Smooth muscle cell of the umbilical artery (primary cell): Measurements from ENCODE around the gene ZNF417. TPM values are rescaled to one million over a fixed set of nuclear protein-coding genes. Genes with fewer than 3 reads are reported as not detected.

Source experiments
- total RNA-seq: library from RNA; depleted of rRNA; stranded (reverse); fragments of >200 nt; gene quantifications from 2 replicates; pipeline ENCODE4 v1.2.3, GENCODE V29; 2014

Gene ZNF417
- total RNA-seq = 23.2 and 23.4 TPM in 2 replicates

GRCh38 chr19:57916168-57916995 lies at the start of gene ZNF417:
Gene ZNF417 (minus strand): TSS chr19:57916592. CDS start chr19:57916411, 181 bp downstream.

GRCh38 chr19:57947419-57948134 lies 31.2 kb upstream of the ZNF417 start, which contains the start of gene ZNF256:
Gene ZNF256 (minus strand): TSS chr19:57947706. CDS start chr19:57947474, 232 bp downstream.

GRCh38 chr19:57934820-57935665 lies 18.7 kb upstream of the ZNF417 start, which contains the start of gene ZNF418:
Gene ZNF418 (minus strand): TSS chr19:57935402. CDS start chr19:57933822, 1,580 bp downstream.

GRCh38 chr19:57888560-57889231 lies 27.7 kb downstream of the ZNF417 start, which contains the start of gene ZNF814:
Gene ZNF814 (minus strand): TSS chr19:57889037. CDS start chr19:57888802, 235 bp downstream.

Other genes starting within 250 kb of the ZNF417 start
- gene ZSCAN4, start 247.7 kb downstream of the ZNF417 start, total RNA-seq = 0.37 TPM in 1 of 2 replicates, not detected in the other
- 3.6 and 5.3 TPM in 2 replicates for gene ZNF551, start 234.6 kb downstream of the ZNF417 start, total RNA-seq
- 4.2 and 4.9 TPM in 2 replicates for gene ZNF154, start 207.4 kb downstream of the ZNF417 start, total RNA-seq
- gene ZNF671, start 189.0 kb downstream of the ZNF417 start, total RNA-seq = 7.4 and 8.6 TPM in 2 replicates
- 10.4 and 12.1 TPM in 2 replicates for gene ZNF776, start 169.8 kb downstream of the ZNF417 start, total RNA-seq
- gene ZNF586, start 146.9 kb downstream of the ZNF417 start, total RNA-seq = 17.4 and 21.4 TPM in 2 replicates
- 6.1 and 11.9 TPM in 2 replicates for gene ZNF552, start 101.7 kb downstream of the ZNF417 start, total RNA-seq
- gene ZNF587B, start 86.3 kb downstream of the ZNF417 start, total RNA-seq = 26.7 and 31.7 TPM in 2 replicates
- 48.7 and 61.1 TPM in 2 replicates for gene ZNF587, start 66.7 kb downstream of the ZNF417 start, total RNA-seq
- gene ZNF814, start 27.6 kb downstream of the ZNF417 start, total RNA-seq = 4.5 and 7.2 TPM in 2 replicates
- 5.9 and 6.4 TPM in 2 replicates for gene ZNF418, start 18.8 kb upstream of the ZNF417 start, total RNA-seq
- gene ZNF256, start 31.1 kb upstream of the ZNF417 start, total RNA-seq = 3.3 and 3.6 TPM in 2 replicates
- gene C19orf18, start 57.9 kb upstream of the ZNF417 start, total RNA-seq = not detected in 2 replicates
- 14.3 and 14.9 TPM in 2 replicates for gene ZNF606, start 86.2 kb upstream of the ZNF417 start, total RNA-seq
- not detected in 2 replicates for gene ZSCAN1, start 117.4 kb upstream of the ZNF417 start, total RNA-seq
- 3.9 and 4.3 TPM in 2 replicates for gene ZNF135, start 142.7 kb upstream of the ZNF417 start, total RNA-seq
- gene ZSCAN18, start 181.6 kb upstream of the ZNF417 start, total RNA-seq = 40.7 and 51.3 TPM in 2 replicates
- gene ZNF329, start 234.2 kb upstream of the ZNF417 start, total RNA-seq = 13.4 and 17.0 TPM in 2 replicates